ENCODE results near the gene ZFAND6. TPM values are rescaled to one million over a fixed set of nuclear protein-coding genes. Genes with fewer than 3 reads are reported as not detected.

Gene ZFAND6
- total and polyA plus RNA-seq, 2 experiments from 2014 or later = 104 to 187 TPM

- DNase-seq (ENCODE audit: low spot score) = no peak
- Histone ChIP-seq H3K79me2 (peaks cover 12% of the 10 kb centered on the region), H3K4me3 (peak overlapping the region; percentile 22), H3K36me3 (replicated peaks; ENCODE audit: insufficient read depth, low read depth) (no peaks in the 10 kb centered on the region), H3K27me3 (no peaks in the 10 kb centered on the region), H3K4me2 (peak overlapping the region; percentile 84), H4K20me1 (ENCODE audit: insufficient read depth, poor library complexity, severe bottlenecking) (no peaks in the 10 kb centered on the region), H3K9me2 (replicated peaks; ENCODE audit: insufficient read depth) (no peaks in the 10 kb centered on the region), H2AFZ (peak overlapping the region; percentile 29), H3K4me1 (ENCODE audit: insufficient read depth) (peaks cover 15% of the 10 kb centered on the region), H3K27ac (no peak overlapping the region), H3K9me3 (ENCODE audit: low read depth) (no peaks in the 10 kb centered on the region)
- no peak for TF ChIP-seq EZH2 (IDR thresholded peaks at IDR 0.05; ENCODE audit: borderline replicate concordance)
- no peak for TF ChIP-seq EZH2phosphoT487 (IDR thresholded peaks at IDR 0.05; ENCODE audit: low read depth, severe bottlenecking, unreplicated experiment)
- WGBS (ENCODE audit: low lambda C conversion rate, missing lambda C conversion rate) = 77% methylated on average over 3 of the region's 3 CpGs
Measured at GRCh38 chr15:80151576-80151975, 92.1 kb downstream of the ZFAND6 start.

- H3K9me3 ChIP-seq (ENCODE audit: low read depth) = no peaks in the 10 kb centered on the region
- TF ChIP-seq CTCF (IDR thresholded peaks at IDR 0.05; ENCODE audit: poor library complexity) (no peak), EZH2phosphoT487 (IDR thresholded peaks at IDR 0.05; ENCODE audit: low read depth, severe bottlenecking, unreplicated experiment) (no peak), EZH2 (IDR thresholded peaks at IDR 0.05; ENCODE audit: borderline replicate concordance) (no peak)
- WGBS (ENCODE audit: low lambda C conversion rate, missing lambda C conversion rate) = 1% methylated on average over 23 of the region's 41 CpGs
- no peaks in the 10 kb centered on the region for H4K20me1 ChIP-seq (ENCODE audit: insufficient read depth, poor library complexity, severe bottlenecking)
- peak overlapping the region; percentile 89 for H3K4me3 ChIP-seq
- peak overlapping the region; percentile 84 for H3K4me2 ChIP-seq
- DNase-seq (ENCODE audit: low spot score) = peak; percentile 96
- H3K27ac ChIP-seq = peak overlapping the region; percentile 85
- H3K27me3 ChIP-seq = no peaks in the 10 kb centered on the region
- peaks cover 15% of the 10 kb centered on the region for H3K4me1 ChIP-seq (ENCODE audit: insufficient read depth)
- peak overlapping the region; percentile 79 for H2AFZ ChIP-seq
- no peaks in the 10 kb centered on the region for H3K9me2 ChIP-seq (replicated peaks; ENCODE audit: insufficient read depth)
- H3K36me3 ChIP-seq (replicated peaks; ENCODE audit: insufficient read depth, low read depth) = no peaks in the 10 kb centered on the region
- H3K79me2 ChIP-seq = peaks cover 12% of the 10 kb centered on the region
Measured at GRCh38 chr15:80152180-80152895, 92.9 kb downstream of the ZFAND6 start.

GRCh38 chr15:80152896-80153876 is 93.7 kb downstream of the ZFAND6 start, which contains the start of gene FAH:
Gene FAH (plus strand): TSS chr15:80152999. CDS start chr15:80153055, 56 bp downstream.
- Histone ChIP-seq H3K4me2 (peak within 1 kb of the TSS; percentile 84), H3K4me1 (ENCODE audit: insufficient read depth) (peaks cover 15% of the 10 kb centered on the region), H3K27ac (peak within 1 kb of the TSS; percentile 85), H4K20me1 (ENCODE audit: insufficient read depth, poor library complexity, severe bottlenecking) (no peaks in the 10 kb centered on the region), H3K9me2 (replicated peaks; ENCODE audit: insufficient read depth) (no peaks in the 10 kb centered on the region), H3K79me2 (peaks cover 12% of the 10 kb centered on the region), H3K27me3 (no peaks in the 10 kb centered on the region), H3K9me3 (ENCODE audit: low read depth) (no peaks in the 10 kb centered on the region), H3K36me3 (replicated peaks; ENCODE audit: insufficient read depth, low read depth) (no peaks in the 10 kb centered on the region), H3K4me3 (peak within 1 kb of the TSS; percentile 89), H2AFZ (peak within 1 kb of the TSS; percentile 79)
- 3% methylated on average over 39 of the region's 45 CpGs for WGBS (ENCODE audit: low lambda C conversion rate, missing lambda C conversion rate)
- TF ChIP-seq EZH2phosphoT487 (IDR thresholded peaks at IDR 0.05; ENCODE audit: low read depth, severe bottlenecking, unreplicated experiment) = no peak
- DNase-seq (ENCODE audit: low spot score) = no peak

- Histone ChIP-seq H3K27ac (peak overlapping the region; percentile 85), H4K20me1 (ENCODE audit: insufficient read depth, poor library complexity, severe bottlenecking) (no peaks in the 10 kb centered on the region), H3K9me2 (replicated peaks; ENCODE audit: insufficient read depth) (no peaks in the 10 kb centered on the region)
Measured at GRCh38 chr15:80153900-80154299, 94.4 kb downstream of the ZFAND6 start.

More at GRCh38 chr15:80153900-80154299, 94.4 kb downstream of the ZFAND6 start:
- no peak for DNase-seq (ENCODE audit: low spot score)
- Histone ChIP-seq H2AFZ (no peak overlapping the region), H3K27me3 (no peaks in the 10 kb centered on the region), H3K4me3 (peak overlapping the region; percentile 89), H3K9me3 (ENCODE audit: low read depth) (no peaks in the 10 kb centered on the region), H3K4me1 (ENCODE audit: insufficient read depth) (peaks cover 15% of the 10 kb centered on the region), H3K4me2 (peak overlapping the region; percentile 84), H3K36me3 (replicated peaks; ENCODE audit: insufficient read depth, low read depth) (no peaks in the 10 kb centered on the region), H3K79me2 (peaks cover 12% of the 10 kb centered on the region)
- TF ChIP-seq CTCF (IDR thresholded peaks at IDR 0.05; ENCODE audit: poor library complexity) (no peak), EZH2 (IDR thresholded peaks at IDR 0.05; ENCODE audit: borderline replicate concordance) (no peak), EZH2phosphoT487 (IDR thresholded peaks at IDR 0.05; ENCODE audit: low read depth, severe bottlenecking, unreplicated experiment) (no peak)
- WGBS (ENCODE audit: low lambda C conversion rate, missing lambda C conversion rate) = 74% methylated on average over 4 of the region's 4 CpGs
